Heart left ventricle (tissue), 13 donors: ENCODE results near the gene NDUFV3.

ENCODE experiments used
- POLR2A ChIP-seq, 2 donors: fragments of 450-650 bp; IDR thresholded peaks; one replicate each; pipeline ENCODE4 v1.6.1; 2017; ENCODE audit warnings: antibody characterized with exemption in 2 of 2, mild to moderate bottlenecking in 2 of 2, moderate library complexity in 2 of 2
- TF ChIP-seq, protein P1 (sequence below), 12 donors: fragments of 200-600 bp; sonication (generic) in 4 of 12; IDR thresholded peaks; one replicate each; pipeline versions ENCODE4 v1.5.0 to v1.8.0; 2018 to 2022; ENCODE audit warnings: antibody characterized with exemption in 12 of 12, mild to moderate bottlenecking in 5 of 12
- donor health status: ischemic (EF 13 %, LVEDD 7.1; RV severe dilation, severe dysfunction).
- donor health status: DM: no; HTN: yes; CAD: no.
- donor health status: DM: no; HTN: no; CAD: no.
- donor health status: ischemic (EF 25% LVEDD 6.9; RV normal size, moderate dysfunction).
- donor health status: ischemic (EF 25% LVEDD 5.7; RV mildly dilated, moderate dysfunction).
- donor health status: ischemic (EF 35%, LVEDD 5.7; RV mildly dilated, moderate dysfunction).
- donor health status: nonischemic (EF 11% LVEDD 7.7; RV severe dilation, severe dysfunction).
- donor health status: DM: yes; HTN: yes; CAD: no.
- donor health status: PGD.
- donor health status: ischemic (EF 29% LVEDD 5.4; RV normal size, mild dysfunction).
- donor health status: nonischemic (EF 23%, LVEDD 6.1; RV moderate dilation, normal function).

DNA sequence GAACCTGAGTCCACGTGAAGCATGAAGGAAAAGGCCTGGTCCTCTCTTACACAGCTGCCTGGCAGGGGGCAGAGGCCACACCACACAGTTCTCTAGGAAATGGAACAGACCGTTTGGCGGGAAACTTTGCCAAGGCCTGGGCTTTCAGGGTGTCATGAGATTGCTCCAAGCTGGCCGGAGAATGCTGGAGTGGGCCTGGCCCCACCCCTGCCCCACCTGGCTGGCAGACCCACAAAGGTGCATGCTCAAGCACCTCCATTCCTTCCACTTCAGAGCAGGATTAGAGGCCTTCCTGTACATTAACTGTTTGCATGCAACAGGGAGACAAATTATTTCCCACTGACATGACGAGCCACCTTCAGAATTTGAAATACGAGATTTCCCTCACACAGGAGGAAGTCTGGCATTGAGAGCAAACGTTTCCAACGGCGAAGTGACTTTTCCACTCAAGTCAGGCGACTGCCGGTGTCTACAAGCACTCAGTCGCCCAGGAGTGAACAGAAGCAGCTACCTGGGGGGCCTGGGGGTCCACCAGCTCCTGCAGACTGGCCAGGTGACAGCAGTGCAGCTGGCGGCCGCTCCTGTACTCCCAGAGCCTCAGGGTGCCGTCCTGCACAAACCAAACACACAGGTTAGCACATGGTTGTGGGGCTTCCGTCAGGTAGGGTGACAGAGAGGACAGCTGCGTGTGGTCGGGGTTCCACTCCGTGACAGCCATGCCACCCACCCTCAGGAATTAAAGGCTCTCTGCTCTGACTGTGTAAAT lies 37.8 kb upstream of the NDUFV3 start:
- TF ChIP-seq, protein P1, sequence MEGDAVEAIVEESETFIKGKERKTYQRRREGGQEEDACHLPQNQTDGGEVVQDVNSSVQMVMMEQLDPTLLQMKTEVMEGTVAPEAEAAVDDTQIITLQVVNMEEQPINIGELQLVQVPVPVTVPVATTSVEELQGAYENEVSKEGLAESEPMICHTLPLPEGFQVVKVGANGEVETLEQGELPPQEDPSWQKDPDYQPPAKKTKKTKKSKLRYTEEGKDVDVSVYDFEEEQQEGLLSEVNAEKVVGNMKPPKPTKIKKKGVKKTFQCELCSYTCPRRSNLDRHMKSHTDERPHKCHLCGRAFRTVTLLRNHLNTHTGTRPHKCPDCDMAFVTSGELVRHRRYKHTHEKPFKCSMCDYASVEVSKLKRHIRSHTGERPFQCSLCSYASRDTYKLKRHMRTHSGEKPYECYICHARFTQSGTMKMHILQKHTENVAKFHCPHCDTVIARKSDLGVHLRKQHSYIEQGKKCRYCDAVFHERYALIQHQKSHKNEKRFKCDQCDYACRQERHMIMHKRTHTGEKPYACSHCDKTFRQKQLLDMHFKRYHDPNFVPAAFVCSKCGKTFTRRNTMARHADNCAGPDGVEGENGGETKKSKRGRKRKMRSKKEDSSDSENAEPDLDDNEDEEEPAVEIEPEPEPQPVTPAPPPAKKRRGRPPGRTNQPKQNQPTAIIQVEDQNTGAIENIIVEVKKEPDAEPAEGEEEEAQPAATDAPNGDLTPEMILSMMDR (IDR thresholded peaks at IDR 0.05) = no peak
- no peak for TF ChIP-seq POLR2A (IDR thresholded peaks at IDR 0.05)
